DMS79 (cell line): ENCODE measurements around the gene CRNN.

ENCODE experiments used
- DNase-seq: peaks from one replicate; lab custom pipeline; 2025; lab: John Stamatoyannopoulos, UW

Gene CRNN

DNA sequence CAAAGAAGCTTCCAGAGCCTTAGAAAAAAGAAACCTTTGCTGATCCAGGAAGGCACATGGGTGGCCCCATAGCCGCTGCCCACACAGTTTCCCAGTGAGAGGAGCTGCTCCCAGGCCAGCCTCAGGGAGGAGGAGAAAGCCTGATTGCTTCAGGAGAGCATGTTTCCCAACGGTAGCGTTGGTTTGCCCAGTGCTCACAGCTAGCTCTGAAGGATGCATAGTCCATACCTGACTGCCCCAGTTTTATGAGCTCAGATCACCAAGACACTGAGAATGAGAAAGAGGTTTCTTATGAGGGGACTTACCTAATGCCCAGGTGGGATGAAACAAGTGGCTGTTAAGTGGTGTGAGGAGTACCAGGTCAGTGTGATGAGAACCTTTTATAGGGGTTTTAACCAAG lies at the start of gene CRNN:
CRNN (minus strand) TSS at position 355 of the 400 bp plus-strand sequence. CDS start 2,030 bp downstream, outside the sequence.
- no peak for DNase-seq

DNA sequence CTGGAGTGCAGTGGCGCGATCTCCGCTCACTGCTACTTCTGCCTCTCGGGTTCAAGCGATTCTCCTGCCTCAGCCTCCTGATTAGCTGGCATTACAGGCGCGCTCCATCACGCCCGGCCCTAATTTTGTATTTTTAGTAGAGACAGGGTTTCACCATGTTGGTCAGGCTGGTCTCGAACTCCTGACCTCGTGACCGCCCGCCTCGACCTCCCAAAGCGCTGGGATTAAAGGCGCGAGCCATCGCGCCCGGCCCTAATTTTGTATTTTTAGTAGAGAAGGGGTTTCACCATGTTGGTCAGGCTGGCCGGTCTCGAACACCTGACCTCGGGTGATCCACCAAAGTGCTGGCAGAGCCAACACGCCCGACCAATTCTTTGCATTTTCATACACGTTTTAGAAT lies 48.6 kb upstream of the CRNN start:
- no peak for DNase-seq

DNA sequence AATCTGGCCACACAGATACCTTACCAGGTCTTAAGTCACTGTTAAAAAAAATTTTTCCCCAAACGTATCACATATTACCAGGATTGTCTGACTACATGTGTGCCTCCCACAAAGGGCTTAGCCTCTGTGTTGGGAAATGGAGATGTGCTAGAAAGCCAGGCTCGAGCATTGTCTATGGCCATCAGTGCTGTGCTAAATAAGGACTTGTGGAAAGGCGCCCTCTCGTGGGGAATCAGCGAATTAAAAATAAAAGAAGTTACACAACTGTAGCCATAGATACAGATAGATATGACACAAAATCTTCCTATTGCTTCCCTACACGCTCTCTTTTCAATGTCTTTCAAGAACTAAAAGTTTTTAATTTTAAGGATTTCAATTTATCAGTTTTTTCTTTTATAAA lies 47.5 kb upstream of the CRNN start:
- DNase-seq = no peak

DNA sequence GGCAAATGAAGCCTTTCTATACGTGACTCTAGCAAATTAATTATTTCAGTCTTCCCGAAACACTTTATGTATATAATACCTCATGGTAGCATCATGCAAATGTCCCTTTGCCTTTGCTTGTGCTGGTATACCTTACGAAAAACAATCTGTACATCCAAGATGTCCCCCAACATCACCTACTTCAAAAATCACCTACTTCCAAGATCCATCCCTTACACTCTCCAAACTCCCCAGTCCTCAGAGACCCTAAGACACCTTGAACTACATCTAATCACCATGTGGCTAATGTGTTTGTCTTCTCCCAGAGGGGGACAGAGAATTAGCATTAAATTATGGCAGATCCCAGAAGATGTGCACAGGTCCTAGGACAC lies 46.5 kb upstream of the CRNN start:
- DNase-seq = no peak

DNA sequence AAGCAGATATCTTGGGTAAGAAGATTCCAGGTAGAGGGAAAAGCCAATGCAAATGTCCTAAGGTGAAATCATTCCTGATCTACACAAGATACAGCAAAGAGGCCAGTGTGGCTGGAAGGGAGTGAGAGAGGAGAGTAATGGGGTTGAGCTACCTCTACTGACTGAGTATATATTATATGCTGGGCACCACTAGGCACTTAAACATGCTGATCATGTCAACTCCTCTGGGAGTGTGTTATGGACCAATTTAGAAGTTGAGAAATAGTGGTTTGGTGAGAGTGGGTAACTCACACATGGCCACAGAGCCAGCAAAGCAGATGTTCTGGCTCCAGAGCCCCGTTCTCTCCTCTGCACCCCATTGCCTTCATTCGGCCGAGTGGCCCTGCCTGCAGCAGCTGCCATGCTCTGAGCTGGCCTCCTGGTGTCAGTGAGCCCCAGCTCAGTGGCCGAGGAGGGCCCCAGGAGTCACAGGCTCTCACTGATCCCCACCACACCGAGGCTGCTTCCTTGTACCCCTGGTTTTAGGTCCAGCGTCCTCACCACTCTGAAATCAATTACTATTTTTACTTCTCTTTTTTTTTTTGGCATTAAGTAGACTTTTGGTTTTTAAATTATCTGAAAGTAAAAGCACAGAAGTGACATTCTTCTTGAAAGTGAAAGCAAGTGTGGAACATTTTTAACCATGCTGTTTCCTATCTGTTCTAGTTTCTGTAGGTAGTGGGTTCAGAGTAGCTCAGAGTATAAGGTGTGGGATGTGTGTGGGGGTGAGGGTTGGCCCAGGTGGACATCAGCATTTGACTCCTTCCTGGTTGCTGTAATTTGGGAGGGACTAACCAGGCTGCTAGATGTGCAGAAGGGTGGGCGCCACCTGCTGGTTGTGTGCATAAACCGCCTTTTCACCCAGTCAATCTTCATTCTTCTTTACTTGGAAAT lies 45.8 kb upstream of the CRNN start:
- peak; percentile 13 for DNase-seq

DNA sequence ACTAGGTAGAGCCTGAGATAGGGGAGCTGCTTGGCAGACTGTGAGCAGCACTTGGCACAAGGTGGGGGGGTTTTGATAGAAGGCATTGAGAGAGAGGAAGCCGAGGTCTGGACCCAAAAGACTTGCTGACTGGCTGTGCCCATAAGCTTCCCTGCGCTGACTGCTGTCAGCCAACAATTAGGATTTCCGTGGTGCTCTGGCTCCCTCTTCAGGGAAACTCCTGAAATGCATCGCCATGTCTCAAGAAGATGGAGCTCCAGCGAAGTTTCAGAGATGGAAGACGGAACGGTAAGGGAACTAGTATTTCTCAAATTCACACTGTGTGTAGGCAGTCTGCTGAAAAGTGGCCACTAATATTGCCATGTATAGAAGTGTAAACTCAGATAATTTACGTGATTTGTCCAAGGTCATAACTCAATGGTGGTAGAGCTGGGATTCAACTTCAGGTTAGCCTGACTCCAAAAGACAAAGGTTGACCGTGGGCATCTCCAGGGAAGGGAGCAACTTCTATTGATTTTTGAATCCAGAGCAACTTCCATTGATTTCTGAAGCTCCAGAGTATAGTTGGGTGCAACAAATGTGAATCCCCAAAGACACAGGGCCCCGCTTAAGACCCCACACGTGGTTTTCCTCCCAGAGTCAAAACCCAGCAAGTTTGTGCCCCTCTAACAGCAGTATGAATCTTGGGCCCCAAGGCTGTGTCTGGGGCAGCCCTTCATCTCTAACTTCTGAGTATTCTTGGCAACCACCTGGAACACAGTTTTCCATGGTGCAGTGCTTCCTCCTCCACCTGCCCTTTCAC lies 44.5 kb upstream of the CRNN start:
- peak; percentile 5 for DNase-seq

DNA sequence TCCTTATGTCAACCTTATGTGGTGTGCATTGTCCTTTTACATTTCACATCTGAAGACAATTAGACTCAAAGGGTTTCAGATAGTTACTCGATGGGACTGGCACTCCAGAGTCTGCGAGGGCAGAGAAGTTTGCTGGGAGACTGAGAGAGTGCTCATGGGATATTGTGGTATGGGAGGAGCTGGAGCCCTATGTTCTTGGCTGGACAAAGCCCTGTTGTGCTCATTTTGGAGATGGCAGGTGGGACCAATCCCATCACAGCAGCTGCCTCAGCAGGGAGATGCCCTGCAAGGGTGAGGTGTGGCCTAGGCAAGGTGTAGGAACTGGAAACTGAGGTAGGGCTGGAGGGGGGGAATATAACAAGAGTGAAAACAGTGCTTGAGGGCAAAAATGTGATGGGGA lies 43.5 kb upstream of the CRNN start:
- no peak for DNase-seq

DNA sequence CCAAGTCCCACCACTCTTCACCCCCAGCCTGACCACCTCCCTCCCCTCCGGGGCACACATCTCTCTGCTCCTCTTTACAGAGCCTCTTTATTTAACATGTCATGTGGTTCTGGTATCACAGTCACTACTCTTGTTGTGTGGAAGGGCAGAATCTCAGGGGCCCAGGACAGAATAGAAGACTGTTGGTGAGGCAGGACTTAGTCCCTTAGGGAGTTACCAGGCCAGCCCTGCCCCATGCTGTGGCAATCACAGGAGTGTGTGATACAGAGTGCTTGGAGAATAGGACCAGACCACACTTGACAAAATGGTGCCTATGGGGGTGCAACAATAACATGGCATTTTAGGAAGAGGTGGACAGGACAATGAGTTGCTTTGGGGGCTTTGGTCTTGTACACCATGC lies 43.0 kb upstream of the CRNN start:
- DNase-seq = no peak

DNA sequence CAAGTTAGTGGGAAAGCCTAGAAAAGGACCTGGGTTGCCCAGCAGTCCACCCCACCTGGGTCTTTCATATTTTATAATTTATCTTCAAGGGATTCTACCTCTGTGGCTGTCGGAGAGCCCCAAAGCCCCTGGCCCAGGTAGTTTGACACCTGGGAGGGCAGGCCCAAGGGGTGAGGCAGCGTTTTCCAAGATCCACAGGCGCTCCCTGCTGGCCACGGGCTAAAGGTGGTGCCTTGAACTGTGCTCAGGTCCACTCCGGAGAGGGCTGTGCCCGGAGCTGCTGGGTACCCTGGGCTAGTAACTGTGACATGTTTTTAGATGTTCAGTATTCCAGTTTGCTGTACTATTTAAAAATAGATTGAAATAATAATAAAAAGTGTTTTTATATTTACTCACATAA lies 37.2 kb upstream of the CRNN start:
- DNase-seq = no peak

DNA sequence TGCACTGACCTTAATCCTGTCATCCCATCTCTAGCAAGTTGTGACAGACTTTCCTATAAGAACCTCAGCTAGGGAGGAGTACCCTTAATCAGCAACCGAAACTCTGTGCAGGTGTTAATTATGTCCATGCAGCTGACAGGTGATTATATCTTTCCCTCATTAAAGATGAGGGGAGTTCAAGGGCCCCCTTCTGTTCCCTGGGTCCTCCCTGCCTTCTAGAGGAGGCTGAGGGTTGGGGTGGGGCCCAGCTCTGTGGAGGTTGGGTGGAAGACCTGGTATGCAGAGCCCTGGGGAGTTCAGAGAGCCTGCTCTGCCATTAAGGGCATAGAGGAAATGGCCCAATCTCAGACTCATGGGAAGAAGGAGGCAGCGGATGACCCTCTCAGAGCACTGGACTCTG lies 35.6 kb upstream of the CRNN start:
- DNase-seq = no peak

DNA sequence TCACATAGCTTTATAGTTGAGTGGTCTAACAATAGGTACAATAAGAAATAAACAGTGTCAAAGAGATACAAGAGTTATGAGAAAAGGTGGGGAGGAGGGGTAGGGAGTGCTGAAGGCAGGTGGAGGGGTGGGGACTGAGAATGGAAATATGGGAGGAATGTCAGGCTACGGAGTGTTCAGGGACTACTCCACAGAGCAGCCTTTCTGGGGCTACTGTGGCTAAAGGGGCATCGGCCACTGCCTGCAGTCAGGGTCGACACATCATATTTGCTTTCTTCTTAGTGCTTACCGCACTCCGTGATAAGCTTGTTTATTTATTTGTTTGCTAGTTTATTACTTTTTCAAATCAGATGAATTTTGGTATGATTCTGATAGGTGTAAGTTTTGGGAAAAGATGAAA lies 34.4 kb upstream of the CRNN start:
- no peak for DNase-seq

DNA sequence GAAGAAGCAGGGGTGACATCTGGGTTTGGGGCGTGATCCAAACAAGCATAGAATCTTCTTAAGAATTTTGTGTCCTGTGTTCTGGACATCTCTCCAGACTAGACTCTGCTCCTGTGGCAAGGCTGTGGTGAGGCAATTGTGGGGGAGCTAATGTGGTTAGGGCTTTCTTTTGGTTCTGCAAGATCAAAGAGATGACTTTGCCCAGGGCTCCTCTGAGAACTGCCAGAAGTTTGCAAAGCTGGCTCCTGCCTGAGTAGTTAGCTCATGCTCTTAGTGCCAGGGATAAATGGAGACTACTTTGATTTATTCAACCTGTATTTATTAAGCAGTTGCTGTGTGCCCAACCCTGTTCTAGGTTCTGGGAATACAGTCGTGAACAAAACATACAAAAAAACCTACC lies 34.0 kb upstream of the CRNN start:
- no peak for DNase-seq

DNA sequence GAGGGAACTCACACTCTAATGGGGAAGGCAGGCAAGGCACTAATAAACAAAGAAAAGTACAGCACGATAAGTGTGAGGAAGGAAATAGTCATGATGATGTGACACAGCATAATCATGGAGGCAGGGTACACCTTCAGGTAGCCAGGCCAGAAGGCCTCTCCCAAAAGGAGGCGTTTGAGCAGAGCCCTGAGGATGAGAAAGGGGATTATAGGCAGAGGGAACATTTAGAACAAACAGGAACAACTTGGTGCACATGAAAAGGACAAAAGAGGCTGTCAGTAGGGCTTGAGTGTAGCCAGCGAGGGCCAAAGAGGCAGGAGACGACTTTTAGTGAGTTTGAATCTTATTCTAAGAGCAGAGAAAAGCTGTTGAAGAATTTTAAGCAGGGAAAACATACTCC lies 33.4 kb upstream of the CRNN start:
- DNase-seq = no peak

DNA sequence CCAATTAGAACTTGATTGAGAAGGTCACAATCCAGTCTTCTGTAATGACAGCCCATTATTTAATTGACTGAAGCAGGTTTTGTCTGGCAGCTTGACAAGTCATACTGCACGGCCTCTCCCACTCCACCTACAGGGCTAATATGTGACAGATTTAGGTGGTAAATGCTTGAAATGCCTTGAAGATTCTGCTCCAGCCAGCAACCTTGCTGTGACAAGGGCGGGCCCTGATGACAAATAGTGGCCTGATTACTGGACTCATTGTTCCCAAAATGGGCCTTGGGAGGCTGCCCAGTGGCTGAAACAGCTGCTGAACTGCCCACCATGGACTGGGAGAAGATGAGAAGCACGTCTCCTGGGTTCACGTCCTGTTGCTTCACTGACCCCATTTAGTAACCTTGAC lies 30.0 kb upstream of the CRNN start:
- no peak for DNase-seq

DNA sequence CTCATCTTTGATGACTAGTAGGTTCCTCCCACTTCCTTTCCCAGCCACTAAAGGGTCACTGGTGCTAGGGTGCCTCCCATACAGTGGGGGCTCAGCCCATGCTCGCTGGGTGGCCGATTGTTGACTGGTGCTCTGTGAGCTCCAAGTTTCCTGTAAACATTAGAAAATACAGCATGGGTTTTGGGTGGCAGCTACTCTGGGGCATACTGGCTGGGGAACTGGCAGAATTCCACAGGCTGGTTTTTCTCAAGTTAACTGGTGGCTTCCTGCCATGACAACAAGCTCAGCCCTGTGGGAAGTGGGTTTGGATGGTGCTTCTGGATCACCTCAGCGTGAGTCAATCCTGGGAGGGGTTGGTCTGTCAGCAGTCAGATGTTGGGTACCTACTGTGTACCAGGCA lies 28.7 kb upstream of the CRNN start:
- no peak for DNase-seq

DNA sequence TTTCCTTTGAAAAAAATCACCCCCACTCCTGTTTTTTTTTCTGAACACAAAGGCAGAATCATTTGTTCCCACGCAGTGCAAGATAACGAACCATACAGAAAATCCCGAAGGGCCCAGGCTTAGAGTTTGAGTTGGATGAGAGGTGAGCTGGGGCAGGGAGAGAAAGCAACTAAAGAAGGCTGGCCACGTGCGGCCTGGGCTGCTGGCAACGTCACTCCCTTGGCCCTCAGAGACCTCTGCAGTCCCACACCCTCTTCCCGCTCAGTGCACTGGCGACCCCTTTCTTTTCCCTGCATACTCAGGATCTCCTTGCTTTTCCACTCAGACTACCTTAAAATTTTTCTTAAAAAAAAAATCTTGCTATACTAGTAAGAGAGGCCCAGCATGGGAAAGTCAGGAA lies 28.2 kb upstream of the CRNN start:
- DNase-seq = no peak

DNA sequence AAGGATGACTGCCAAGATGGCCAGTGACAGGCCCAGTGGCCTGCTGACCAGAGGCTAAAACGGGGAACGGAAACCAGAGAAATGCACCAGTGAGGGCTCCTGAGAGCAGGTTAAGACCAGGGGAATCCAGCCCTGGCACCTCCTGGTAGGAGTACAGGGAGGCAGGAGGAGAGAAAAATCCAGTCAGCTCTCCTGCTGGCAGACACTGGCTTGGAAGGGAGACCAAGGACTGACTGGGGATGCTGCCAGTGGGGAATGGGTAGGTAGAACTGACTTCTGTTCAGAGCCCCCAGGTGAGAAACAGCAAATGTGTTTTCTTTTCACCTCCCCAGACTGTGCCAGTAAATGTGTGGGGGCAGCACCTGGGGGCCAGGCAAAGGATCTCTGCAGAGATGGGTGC lies 27.7 kb upstream of the CRNN start:
- no peak for DNase-seq

DNA sequence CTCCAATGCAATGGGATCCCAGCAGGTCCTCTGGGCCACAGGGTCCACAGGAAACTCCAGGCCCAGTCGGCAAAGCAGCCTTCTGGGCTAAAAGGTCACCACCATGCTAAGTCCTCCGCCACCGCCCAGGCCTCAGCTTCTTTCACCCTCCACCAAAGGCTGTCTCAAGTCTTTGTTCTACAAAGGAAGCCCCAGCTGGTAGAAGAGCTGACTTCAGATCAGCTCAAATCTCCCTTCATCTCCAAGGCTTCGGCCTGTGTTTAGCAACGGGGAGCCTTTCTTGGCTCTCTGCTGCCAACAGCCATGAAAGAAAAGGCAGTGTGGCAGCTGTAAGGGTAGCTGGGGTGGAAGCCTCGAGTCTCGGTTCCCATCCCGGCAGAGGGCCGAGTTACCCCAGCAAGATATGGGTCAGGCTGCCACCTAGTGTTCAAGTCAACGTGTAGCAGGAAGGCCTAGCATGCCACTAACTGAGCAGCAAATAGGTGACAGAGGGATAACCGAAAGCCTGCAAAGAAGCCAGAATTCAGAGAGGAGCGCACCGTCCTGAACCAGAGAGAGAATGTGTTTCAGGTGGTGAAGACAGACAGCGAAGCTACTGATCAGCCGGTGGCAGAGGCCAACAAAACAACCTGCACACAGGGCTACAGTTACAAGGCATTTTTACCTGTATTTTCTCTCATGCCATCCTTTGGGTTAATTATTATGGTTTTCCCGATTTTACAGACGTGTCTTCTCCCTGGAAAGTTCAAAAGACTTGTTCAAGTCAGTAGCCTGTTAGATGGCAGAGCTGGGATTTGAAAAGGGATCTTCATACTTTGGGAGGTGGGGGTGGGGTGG lies 26.8 kb upstream of the CRNN start:
- DNase-seq = peak; percentile 3

DNA sequence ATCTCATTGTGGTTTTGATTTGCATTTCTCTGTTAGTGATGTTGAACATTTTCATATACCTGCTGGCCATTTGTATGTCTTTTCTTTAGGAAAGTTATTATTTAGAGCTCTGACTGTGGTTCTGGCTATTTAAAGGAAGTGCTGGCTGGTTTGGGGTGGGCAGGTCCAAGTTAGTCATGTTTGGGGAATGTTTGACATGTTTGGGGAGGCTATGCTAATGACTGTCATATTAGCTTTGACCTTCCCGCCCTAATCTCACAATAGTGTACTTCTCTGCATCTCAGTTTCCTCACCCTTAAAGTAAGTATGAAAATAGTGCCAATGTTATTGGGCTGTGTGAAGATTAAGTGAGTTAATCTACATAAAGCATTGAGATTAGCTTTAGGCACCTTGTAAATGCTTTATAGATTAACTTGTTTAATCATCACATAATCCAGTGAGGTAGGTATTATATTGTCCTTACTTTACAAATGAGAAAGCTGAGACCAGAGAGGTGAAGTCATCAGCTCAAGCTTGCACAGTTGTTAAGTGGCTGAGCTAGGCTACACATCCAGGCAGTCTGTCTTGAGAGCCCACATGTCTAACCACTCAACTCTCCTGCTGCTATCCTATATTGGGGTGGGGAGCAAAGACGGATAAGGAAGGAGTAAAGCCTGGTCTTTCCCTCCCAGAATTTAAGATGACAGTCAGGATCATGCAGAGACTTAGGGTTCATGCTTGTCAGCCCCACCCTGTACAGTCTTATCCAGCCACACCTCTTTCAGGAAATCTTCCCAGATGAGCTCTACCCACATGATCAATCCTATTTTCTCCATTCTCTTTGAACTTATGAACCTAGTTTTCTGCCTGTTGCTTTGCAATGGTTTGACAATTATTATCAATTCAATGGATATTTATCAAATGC lies 22.8 kb upstream of the CRNN start:
- DNase-seq = no peak

DNA sequence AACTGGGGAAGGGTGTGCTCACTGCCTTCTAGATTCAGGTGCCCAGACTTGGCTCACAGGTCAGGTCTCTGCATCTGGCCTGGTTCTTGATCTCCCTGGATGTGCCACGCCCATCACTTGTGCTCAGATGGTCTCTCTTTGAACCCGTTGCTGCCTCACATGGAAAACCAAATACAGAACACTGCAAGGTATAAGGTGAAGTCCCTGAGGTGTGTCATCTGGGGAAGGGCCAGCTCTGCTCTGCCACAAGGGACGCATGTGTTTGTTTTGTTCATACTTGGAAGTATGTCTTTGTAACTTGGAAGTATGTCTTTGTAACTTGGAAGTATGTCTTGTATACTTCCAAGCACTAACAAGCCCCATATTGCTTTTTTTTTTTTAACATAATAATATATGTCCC lies 13.4 kb upstream of the CRNN start:
- no peak for DNase-seq

DNA sequence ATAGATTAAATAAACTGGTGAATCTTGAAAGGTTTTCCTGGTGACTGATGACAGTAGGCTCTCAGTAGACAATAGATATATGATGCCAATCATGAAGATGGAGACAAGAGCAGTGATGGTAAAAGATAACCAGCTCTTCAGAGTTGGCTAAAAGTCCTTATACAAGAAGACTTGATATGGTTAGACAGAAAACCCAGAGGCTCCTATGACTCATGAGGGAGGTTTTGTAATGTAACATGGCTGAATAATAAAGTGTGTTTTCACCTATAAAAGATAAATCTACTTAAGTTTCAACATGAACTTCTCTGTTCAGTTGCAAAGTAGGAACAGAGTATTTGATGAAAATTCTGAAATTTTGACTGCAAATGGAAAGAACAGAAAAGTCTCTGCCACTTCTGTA lies 12.7 kb upstream of the CRNN start:
- no peak for DNase-seq
